T-helper 2 cell treated with Interferon-gamma antibody and Interleukin-4, amounts not matched to agents 100 ng/mL and 5 ng/mL, for 36 hours (primary cell): ENCODE measurements around the gene MYORG. TPM values are rescaled to one million over a fixed set of nuclear protein-coding genes. Genes with fewer than 3 reads are reported as not detected.

Experiments
- intact Hi-C: fragments of 100-400 bp; cut with micrococcal nuclease; formaldehyde crosslinking; loops from one replicate; pipeline ENCODE4 v1.15.1; 2023
- total RNA-seq: library from RNA; stranded (reverse); gene quantifications from 2 replicates; pipeline ENCODE4 v1.2.3, GENCODE V29; 2022

Gene MYORG
- 1.0 and 1.2 TPM in 2 replicates for total RNA-seq

DNA sequence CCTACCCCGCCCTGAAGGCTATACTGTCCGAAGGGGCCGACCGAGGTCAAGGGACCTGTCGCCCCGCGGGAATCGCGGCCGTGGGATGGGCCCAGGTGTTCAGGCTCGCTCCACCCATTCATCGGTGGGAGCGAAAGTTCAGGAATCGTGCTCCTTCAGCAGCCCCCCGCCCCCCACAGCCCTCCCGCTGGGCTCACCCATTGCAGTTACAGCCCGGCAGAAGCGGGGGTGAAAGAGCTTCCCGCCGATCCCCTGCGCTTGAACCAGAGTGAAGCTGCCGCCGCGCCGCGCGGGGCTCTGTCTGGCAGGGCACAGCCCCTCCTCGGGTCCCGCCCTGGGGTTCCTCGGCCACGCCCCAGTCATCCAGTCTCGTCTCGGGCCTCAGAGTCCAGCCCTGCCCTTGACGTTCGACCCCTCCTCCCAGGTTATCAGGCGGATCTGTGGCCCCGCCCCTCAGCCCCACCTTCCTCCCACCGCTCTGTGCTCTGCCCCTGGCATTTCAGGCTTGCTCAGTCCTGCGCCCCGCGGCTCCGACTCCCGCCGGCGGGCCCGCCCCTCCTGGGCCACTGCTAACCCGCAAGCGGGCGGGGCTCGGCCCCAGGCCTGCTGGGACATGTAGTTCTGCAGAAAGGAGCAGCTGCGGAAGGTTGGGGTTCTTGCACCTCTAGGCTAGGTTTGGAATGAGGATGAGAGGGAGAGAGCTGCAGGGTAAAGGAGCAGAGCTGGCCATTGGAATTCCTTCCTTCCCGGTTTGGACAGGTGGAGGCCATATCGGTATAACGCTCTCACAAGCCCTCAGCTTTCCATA, at the start of gene MYORG:
Gene MYORG, minus strand, starts transcription at position 303 of the 808 bp plus-strand sequence. CDS start 3,955 bp downstream, outside the sequence.
- intact Hi-C loops = loop anchor here (1.0 to 10.0 kb wide), 7 partner anchors 124 to 1992 kb away; partner anchors contain the start of genes ACO1, DCAF12, SIGMAR1 and UBAP1

DNA sequence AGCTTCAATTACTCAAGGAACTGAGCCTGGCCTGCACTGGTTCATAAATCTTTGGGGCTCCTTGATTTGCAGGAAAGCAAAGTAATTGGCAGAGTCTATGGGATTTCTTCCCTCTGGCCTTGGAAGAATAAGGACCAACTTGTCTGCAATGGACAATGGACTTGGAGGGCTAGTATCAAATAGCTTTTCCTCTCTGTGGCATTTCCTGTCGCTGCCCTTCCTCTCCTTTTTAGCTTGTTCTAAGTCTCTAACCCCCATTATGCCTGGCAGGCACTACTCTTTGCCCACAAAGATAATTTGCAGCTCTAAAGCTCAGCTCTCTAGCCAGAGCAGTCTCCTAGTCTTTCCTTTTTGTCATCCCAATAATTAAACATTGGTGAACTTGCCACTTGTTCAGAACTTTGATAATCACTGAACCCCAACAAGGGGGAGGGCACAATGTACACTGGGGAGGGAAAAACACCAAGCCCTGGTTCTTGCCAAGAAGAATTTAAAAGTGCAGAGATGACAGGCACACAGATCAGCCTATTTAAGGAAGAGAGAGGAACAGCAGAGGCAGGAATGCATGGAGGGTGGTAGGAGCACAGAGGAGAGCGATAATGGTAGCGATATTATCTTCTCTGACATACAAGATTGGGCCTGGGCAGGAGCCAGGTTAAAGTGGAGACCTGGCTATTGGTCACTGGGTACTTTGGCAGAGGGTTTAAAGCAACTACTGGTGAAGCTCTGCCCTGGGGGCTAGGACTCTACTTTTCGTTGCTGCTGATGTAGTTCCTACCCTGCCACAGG, 43.2 kb upstream of the MYORG start:
- intact Hi-C loops = no loop called here

- intact Hi-C loops = no loop called here
Measured at GRCh38 chr9:34417734-34418133, 41.0 kb upstream of the MYORG start.

DNA sequence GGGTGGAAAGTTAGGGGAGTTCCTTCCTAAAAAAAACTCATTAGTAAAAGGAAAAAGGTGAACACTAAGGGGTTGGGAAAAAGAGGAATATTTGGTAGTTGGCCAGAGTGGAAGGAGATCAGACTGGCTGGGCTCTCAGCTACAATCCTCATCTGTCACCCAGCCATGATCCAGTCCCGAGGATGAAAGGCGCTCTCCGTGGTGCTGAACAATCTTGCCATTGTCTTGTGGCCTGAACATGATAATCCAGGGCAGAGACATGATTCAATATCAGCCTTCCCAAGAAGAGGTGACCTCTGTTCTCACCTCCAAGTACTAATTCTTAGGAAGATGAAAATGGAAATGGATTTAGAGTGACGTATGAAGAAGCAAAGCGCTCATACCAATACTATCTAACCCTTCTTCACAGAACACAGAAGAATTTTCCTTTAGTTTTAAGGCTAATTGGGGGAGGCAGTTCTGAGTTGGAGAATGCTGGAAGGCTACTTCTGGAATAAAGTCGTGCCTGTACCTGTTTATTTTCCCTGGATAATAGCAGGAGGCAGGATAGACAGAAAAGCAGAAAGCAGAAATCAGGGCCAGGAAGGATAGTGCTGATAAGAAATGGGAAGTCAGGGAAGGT, 36.6 kb upstream of the MYORG start:
- intact Hi-C loops = no loop called here

DNA sequence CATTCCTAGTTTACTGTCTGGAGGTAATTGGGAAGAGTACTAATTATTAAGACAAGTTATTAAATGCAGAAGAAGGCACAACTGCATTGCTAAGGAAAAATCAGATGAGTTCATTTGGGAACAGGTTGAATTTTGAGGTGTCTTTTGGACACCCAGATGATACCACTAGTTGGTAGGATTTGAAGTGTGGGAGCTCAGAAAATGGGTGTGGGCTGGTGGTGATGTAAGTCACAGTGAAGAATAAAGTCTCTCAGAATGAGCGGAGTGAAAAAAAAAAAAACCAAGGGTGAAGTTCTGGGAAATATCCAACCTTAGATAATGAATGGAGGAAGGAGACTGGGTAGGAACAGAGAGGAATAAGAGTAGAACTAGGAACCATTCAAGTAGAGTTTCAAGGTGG, 35.6 kb upstream of the MYORG start:
- intact Hi-C loops = no loop called here

DNA sequence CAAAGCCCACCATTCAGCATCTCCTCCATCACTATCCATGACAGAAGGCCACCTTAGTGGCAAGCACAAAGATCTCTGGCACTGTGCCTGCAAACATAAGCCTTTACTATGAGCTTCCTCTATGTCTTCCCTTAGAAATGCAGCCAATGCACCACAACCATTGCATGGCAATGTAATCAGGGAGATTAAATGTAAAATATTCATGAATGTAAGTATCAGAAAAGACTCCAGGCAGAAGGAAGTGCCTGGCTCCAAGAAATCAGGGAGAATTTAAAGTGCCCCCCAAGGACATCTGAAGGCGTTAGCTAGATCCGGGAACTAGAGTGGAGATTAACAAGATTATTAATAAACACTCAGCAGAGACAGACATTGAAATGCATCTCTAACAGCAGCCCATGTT, 32.5 kb upstream of the MYORG start:
- intact Hi-C loops = loop anchor here (10.0 kb wide), 1 partner anchor 186 kb away; no protein-coding TSS in a partner anchor

GRCh38 chr9:34408173-34408572, 31.5 kb upstream of the MYORG start:
- intact Hi-C loops = loop anchor here (10.0 kb wide), 1 partner anchor 187 kb away; no protein-coding TSS in a partner anchor

GRCh38 chr9:34406219-34406618, 29.5 kb upstream of the MYORG start:
- intact Hi-C loops = loop anchor here (10.0 kb wide), 1 partner anchor 189 kb away; no protein-coding TSS in a partner anchor

DNA sequence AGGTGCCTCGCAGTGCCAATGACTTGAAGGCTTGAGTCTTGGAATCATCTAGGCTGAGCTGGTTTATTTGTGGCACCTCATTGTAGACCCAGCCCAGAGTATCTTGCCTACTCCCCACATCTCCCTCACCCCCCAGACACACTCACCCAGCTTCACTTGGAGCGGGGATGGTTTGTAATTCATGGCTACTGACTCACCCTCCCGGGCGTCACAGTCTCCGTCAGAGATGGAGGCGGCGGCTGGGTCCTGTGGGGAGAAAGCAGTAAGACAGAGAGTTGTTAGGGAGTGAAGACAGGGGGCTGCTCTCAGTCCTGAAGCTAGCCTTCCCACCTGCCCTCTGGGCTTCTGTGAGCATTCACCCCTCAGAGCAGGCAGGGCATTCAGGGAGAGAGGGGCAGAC, 29.0 kb upstream of the MYORG start:
- intact Hi-C loops = loop anchor here (10.0 kb wide), 1 partner anchor 189 kb away; no protein-coding TSS in a partner anchor

GRCh38 chr9:34403554-34404380, 27.1 kb upstream of the MYORG start:
- intact Hi-C loops = loop anchor here (1.0 to 10.0 kb wide), 2 partner anchors 97 to 191 kb away; no protein-coding TSS in a partner anchor

DNA sequence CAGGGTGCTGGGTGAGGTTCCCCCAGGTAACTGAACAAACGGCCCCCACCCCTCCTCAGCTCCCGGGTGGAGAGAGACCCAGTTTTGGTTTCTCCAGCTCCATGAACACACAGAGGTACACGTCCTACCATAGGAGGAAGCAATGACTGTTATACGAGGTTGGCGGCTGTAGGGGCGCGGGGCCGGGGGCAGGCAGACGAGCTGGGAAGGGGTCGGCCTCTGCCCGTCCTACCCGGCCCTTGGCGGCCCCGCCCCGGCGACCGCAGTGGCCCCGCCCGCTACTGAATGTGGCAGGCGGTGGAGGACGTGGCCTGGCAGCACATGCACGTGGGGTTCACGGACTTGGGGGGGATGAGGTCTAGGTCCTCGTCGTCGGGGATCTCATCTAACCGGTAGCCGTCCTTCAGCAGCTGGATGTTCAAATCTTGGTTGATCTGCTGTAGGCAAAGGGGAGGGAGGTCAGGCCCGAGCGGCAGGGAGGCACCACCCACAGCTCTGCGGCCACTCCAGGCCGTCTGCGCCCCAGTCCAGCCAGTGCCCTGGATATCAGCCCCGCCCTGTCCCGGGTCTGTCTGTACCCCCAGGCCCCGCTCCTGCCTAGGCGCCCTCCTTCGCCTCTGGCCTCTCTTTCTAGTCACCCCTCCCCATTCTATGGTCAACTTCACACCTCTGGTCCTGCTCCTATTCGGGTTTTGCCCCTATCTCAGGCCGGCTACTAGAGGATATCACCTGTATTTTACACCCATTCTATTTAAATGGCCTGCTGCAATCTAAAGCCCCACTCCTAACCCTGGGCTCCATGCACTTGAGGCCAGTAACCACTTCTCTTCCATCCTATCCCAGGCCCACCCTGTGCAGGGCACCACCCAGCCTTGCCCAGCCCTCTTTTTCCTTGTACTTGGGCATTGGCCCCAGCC, 24.2 kb upstream of the MYORG start:
- intact Hi-C loops = loop anchor here (10.0 kb wide), 1 partner anchor 194 kb away; no protein-coding TSS in a partner anchor

DNA sequence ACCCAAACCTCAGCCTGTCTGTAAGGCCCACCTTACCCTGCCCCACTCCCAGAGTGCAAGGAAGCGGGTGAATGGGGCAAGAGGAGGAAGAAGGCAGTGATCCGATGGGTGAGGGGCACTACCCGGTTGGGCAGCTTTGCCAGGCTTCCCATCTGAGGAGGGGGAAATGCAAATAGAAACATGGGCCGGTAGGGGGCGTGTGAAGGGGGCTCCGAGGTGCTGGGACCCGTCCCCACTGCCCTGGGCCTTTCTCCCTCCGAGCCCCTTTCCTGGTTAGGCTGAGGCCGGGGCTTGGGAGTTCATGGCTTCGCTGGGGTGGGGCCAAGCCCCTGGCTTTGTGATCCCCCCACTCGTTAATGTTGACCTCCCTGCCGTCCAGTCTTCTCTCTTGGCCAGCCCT, 23.6 kb upstream of the MYORG start:
- intact Hi-C loops = loop anchor here (10.0 kb wide), 1 partner anchor 195 kb away; no protein-coding TSS in a partner anchor

GRCh38 chr9:34399729-34400128, 23.0 kb upstream of the MYORG start:
- intact Hi-C loops = loop anchor here (10.0 kb wide), 1 partner anchor 195 kb away; no protein-coding TSS in a partner anchor

GRCh38 chr9:34398875-34399274, 22.2 kb upstream of the MYORG start:
- intact Hi-C loops = no loop called here

- intact Hi-C loops = no loop called here
Measured at GRCh38 chr9:34396276-34397214, 19.8 kb upstream of the MYORG start.

DNA sequence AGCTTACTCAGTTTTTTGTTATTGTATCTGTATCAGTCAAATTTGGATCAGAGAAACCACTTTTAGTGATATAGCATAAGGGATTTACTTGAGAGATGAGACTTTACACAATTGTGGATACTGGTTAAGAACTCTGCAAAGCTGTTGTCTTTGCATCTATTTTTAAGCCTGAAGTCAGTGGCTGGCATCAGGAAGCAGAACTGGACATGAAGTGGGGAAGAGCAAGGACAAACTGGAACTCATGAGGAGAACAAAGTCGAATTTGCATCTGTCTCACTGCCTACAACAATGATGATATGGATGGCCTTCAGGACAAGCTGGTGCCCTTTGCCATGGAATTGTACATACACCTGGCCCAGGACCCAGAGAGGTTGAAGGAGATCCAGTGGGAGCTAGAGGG, 15.8 kb upstream of the MYORG start:
- intact Hi-C loops = no loop called here

DNA sequence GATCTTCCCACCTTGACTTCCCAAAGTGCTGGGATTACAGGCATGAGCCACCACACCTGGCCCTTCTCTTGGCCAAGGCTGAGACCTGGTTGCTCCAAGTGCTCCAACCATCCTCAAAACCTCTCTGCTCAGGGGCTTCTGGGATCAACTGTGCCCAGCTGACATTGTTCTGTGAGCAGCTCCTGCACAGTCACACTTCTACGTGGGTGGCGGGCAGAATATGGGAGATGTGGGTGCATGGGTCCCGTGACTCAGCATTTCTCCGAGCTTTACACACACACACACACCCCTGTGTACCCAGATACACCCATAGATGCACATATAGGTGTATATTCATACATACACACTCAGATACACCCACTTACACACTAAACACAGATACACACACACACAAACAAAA, 10.5 kb upstream of the MYORG start:
- intact Hi-C loops = no loop called here

- intact Hi-C loops = no loop called here
Measured at GRCh38 chr9:34386656-34387055, 10.0 kb upstream of the MYORG start.
